H9 (cell line): Measurements from ENCODE around the gene MOCS3. TPM values are rescaled to one million over a fixed set of nuclear protein-coding genes. Genes with fewer than 3 reads are reported as not detected.

ENCODE experiments used
- DNase-seq: peaks from one replicate; pipeline ENCODE4 v3.0.0-alpha.2; 2017
- H2AFZ ChIP-seq: one replicate; pipeline ENCODE4 v1.6.1; 2013; ENCODE audit warnings: mild to moderate bottlenecking, low read length, control low read depth, moderate library complexity
- H2AK5ac ChIP-seq: 2 replicates; pipeline ENCODE4 v1.6.1; 2013; ENCODE audit warnings: low read length, control low read depth, mixed read lengths; ENCODE audit not compliant: insufficient read length
- H2BK120ac ChIP-seq: one replicate; pipeline ENCODE4 v1.6.1; 2013; ENCODE audit warnings: low read depth, mild to moderate bottlenecking, low read length, control low read depth, inconsistent platforms; ENCODE audit not compliant: poor library complexity, severe bottlenecking
- H2BK12ac ChIP-seq: 2 replicates; pipeline ENCODE4 v1.6.1; 2013; ENCODE audit warnings: low read length, control low read depth, mixed read lengths, low read depth; ENCODE audit not compliant: insufficient read length
- H2BK15ac ChIP-seq: 2 replicates; pipeline ENCODE4 v1.6.1; 2013; ENCODE audit warnings: low read depth, low read length, control low read depth
- H2BK20ac ChIP-seq: one replicate; pipeline ENCODE4 v1.6.1; 2013; ENCODE audit warnings: low read depth, mild to moderate bottlenecking, low read length, control low read depth, inconsistent platforms; ENCODE audit not compliant: poor library complexity, severe bottlenecking
- H2BK5ac ChIP-seq: 2 replicates; pipeline ENCODE4 v1.6.1; 2013; ENCODE audit warnings: low read length, control low read depth, mixed read lengths; ENCODE audit not compliant: insufficient read length
- H3K14ac ChIP-seq: 2 replicates; pipeline ENCODE4 v1.6.1; 2013; ENCODE audit warnings: low read length, control low read depth; ENCODE audit not compliant: insufficient read depth
- H3K18ac ChIP-seq: 2 replicates; pipeline ENCODE4 v1.6.1; 2013; ENCODE audit warnings: low read depth, mild to moderate bottlenecking, mixed read lengths, low read length, control low read depth; ENCODE audit not compliant: insufficient read length
- H3K23ac ChIP-seq: 2 replicates; pipeline ENCODE4 v1.6.1; 2013; ENCODE audit warnings: low read length, control low read depth, mixed read lengths, low read depth; ENCODE audit not compliant: insufficient read length
- H3K23me2 ChIP-seq: 2 replicates; pipeline ENCODE4 v1.6.1; 2013; ENCODE audit warnings: low read depth, mild to moderate bottlenecking, mixed read lengths, low read length, control low read depth; ENCODE audit not compliant: insufficient read length, poor library complexity, severe bottlenecking
- H3K27ac ChIP-seq: 2 replicates; pipeline ENCODE4 v1.5.1; 2013; ENCODE audit warnings: low read length, control low read depth, mixed read lengths, low read depth; ENCODE audit not compliant: insufficient read length
- H3K27me3 ChIP-seq: 2 replicates; pipeline ENCODE4 v1.6.1; 2013; ENCODE audit warnings: low read length, control low read depth, inconsistent platforms; ENCODE audit not compliant: insufficient read depth
- H3K4ac ChIP-seq: 2 replicates; pipeline ENCODE4 v1.6.1; 2013; ENCODE audit warnings: low read depth, mild to moderate bottlenecking, control low read depth, inconsistent platforms, low read length, moderate library complexity
- H3K4me1 ChIP-seq: 2 replicates; pipeline ENCODE4 v1.6.1; 2013; ENCODE audit warnings: low read length, control low read depth, inconsistent platforms; ENCODE audit not compliant: insufficient read depth
- H3K4me2 ChIP-seq: 2 replicates; pipeline ENCODE4 v1.6.1; 2013; ENCODE audit warnings: low read length, control low read depth, mixed read lengths; ENCODE audit not compliant: insufficient read length, insufficient read depth
- H3K56ac ChIP-seq: 2 replicates; pipeline ENCODE4 v1.6.1; 2013; ENCODE audit warnings: low read depth, mild to moderate bottlenecking, mixed read lengths, low read length, control low read depth; ENCODE audit not compliant: insufficient read length
- H3K79me1 ChIP-seq: 2 replicates; pipeline ENCODE4 v1.6.1; 2013; ENCODE audit warnings: low read depth, mild to moderate bottlenecking, moderate library complexity, low read length, control low read depth, inconsistent platforms; ENCODE audit not compliant: insufficient read depth, poor library complexity, severe bottlenecking
- H3K79me2 ChIP-seq: 2 replicates; pipeline ENCODE4 v1.6.1; 2013; ENCODE audit warnings: low read length, control low read depth, inconsistent platforms; ENCODE audit not compliant: insufficient read depth
- H3K9ac ChIP-seq: 2 replicates; pipeline ENCODE4 v1.6.1; 2013; ENCODE audit warnings: low read length, control low read depth, mixed read lengths; ENCODE audit not compliant: insufficient read length; ENCODE audit errors: extremely low read depth
- H3K9me3 ChIP-seq: one replicate; pipeline ENCODE4 v1.6.1; 2013; ENCODE audit warnings: low read depth, low read length, inconsistent platforms; ENCODE audit not compliant: control insufficient read depth
- H3T11ph ChIP-seq: one replicate; pipeline ENCODE4 v1.6.1; 2013; ENCODE audit warnings: mild to moderate bottlenecking, low read length, control low read depth, inconsistent platforms
- H4K20me1 ChIP-seq: one replicate; pipeline ENCODE4 v1.6.1; 2013; ENCODE audit not compliant: control insufficient read depth, insufficient read length, insufficient read depth
- H4K5ac ChIP-seq: 2 replicates; pipeline ENCODE4 v1.6.1; 2013; ENCODE audit warnings: low read depth, mild to moderate bottlenecking, mixed read lengths, low read length, control low read depth; ENCODE audit not compliant: insufficient read length
- H4K8ac ChIP-seq: replicated peaks from 2 replicates; pipeline ENCODE4 v1.6.1; 2013; ENCODE audit warnings: low read length, control low read depth, mixed read lengths, low read depth; ENCODE audit not compliant: insufficient read length
- H4K91ac ChIP-seq: 2 replicates; pipeline ENCODE4 v1.6.1; 2013; ENCODE audit warnings: low read depth, mild to moderate bottlenecking, moderate library complexity, mixed read lengths, low read length, control low read depth; ENCODE audit not compliant: insufficient read length
- H3K27ac Mint-ChIP-seq, 3 experiments: 2 replicates in 2 of 3; 3 replicates in 1 of 3; pipeline ENCODE4 v1.8.0; 2020 to 2021; ENCODE audit warnings: mixed read lengths in 3 of 3, mild to moderate bottlenecking in 1 of 3, moderate library complexity in 1 of 3
- H3K27me3 Mint-ChIP-seq: 2 replicates; pipeline ENCODE4 v1.8.0; 2021; ENCODE audit warnings: low read depth, mild to moderate bottlenecking, moderate library complexity, mixed read lengths
- H3K36me3 Mint-ChIP-seq, 3 experiments: 2 replicates in 2 of 3; 3 replicates in 1 of 3; pipeline ENCODE4 v1.8.0; 2020 to 2021; ENCODE audit warnings: low read depth in 3 of 3, mixed read lengths in 3 of 3; ENCODE audit not compliant: insufficient read depth in 1 of 3
- H3K4me1 Mint-ChIP-seq, 2 experiments: 2 replicates each; pipeline ENCODE4 v1.8.0; 2020; ENCODE audit warnings: mixed read lengths in 2 of 2
- H3K4me3 Mint-ChIP-seq, 2 experiments: 2 replicates in 1 of 2; 3 replicates in 1 of 2; pipeline ENCODE4 v1.8.0; 2020 to 2021; ENCODE audit warnings: mild to moderate bottlenecking in 2 of 2, mixed read lengths in 2 of 2, moderate library complexity in 1 of 2
- H3K9me3 Mint-ChIP-seq, 2 experiments: 2 replicates in 1 of 2; 3 replicates in 1 of 2; pipeline ENCODE4 v1.8.0; 2020; ENCODE audit warnings: mild to moderate bottlenecking in 2 of 2, mixed read lengths in 2 of 2, moderate library complexity in 1 of 2
- CTCF ChIP-seq: fragments of 200-600 bp; sonication (generic); conservative IDR thresholded peaks from 3 replicates; pipeline ENCODE4 v1.8.0; 2021; ENCODE audit warnings: antibody characterized with exemption, mild to moderate bottlenecking
- WGBS: extraction: QIAGEN DNeasy Blood & Tissue Kit; methylation state at CpG from one replicate; pipeline ENCODE4 v1.1.7; 2013; ENCODE audit warnings: missing lambda C conversion rate, low lambda C conversion rate, mixed read lengths; ENCODE audit not compliant: insufficient read length; ENCODE audit errors: extremely low coverage; 5-methylcytosine and 5-hydroxymethylcytosine counted together
- long read RNA-seq: library from polyadenylated mRNA; unstranded; transcript quantifications from one replicate; pipeline ENCODE4 v2.0.0, GENCODE V29; 2020
- total RNA-seq: library from RNA; stranded (reverse); gene quantifications from 2 replicates; pipeline ENCODE4 v1.2.1, GENCODE V29; 2021

MOCS3 gene
- 8.8 and 9.0 TPM in 2 replicates for total RNA-seq
- long read RNA-seq, full-length matches to known transcripts: 188 of 188 reads
- long read RNA-seq, partial matches to known transcripts: 0 of 188 reads
- long read RNA-seq, other reads (novel, unspliced or antisense): 0 of 188 reads

GRCh38 chr20:50958615-50959542 lies at the start of gene MOCS3:
Gene MOCS3, plus strand, starts transcription at chr20:50958818. Its CDS starts 25 bp downstream, at chr20:50958843.
- Histone ChIP-seq H3K27ac (no peak within 1 kb of the TSS), H4K8ac (no peak within 1 kb of the TSS), H3K79me2 (peaks cover 28% of the 10 kb centered on the region), H3K18ac (peak within 1 kb of the TSS; percentile 83), H2BK20ac (no peak within 1 kb of the TSS), H3K23ac (no peak within 1 kb of the TSS), H2BK15ac (no peak within 1 kb of the TSS), H4K20me1 (no peaks in the 10 kb centered on the region), H3K23me2 (peaks cover 10% of the 10 kb centered on the region), H3K9me3 (no peaks in the 10 kb centered on the region), H3K14ac (peak within 1 kb of the TSS; percentile 76), H3K9ac (peak within 1 kb of the TSS; percentile 98), H2AFZ (peak within 1 kb of the TSS; percentile 24), H4K91ac (no peak within 1 kb of the TSS), H3K27me3 (no peaks in the 10 kb centered on the region), H2BK5ac (peak within 1 kb of the TSS; percentile 69), H3K4me1 (peaks cover 2% of the 10 kb centered on the region; the same call in 1 of the 2 replicates), H3K79me1 (peaks cover 4% of the 10 kb centered on the region), H3K56ac (no peak within 1 kb of the TSS), H3T11ph (no peak within 1 kb of the TSS), H2BK12ac (no peak within 1 kb of the TSS), H2AK5ac (no peak within 1 kb of the TSS), H2BK120ac (no peak within 1 kb of the TSS), H3K4me2 (peak within 1 kb of the TSS; percentile 94), H3K4ac (no peak within 1 kb of the TSS), H4K5ac (no peak within 1 kb of the TSS)
- peak; percentile 81 for DNase-seq
- no peaks in the 10 kb centered on the region; a peak in 1 of 5 replicates for H3K9me3 Mint-ChIP-seq
- peaks cover 17 to 30% (median 30%) of the 10 kb centered on the region in 3 experiments; a peak in 6 of 7 replicates for H3K36me3 Mint-ChIP-seq
- H3K27ac Mint-ChIP-seq: peak within 1 kb of the TSS; percentile 99 to 100 (median 100)
- no peaks in the 10 kb centered on the region for H3K27me3 Mint-ChIP-seq
- H3K4me3 Mint-ChIP-seq: peak within 1 kb of the TSS; percentile 88 to 95
- no CpG with 5 or more reads among the region's 67 CpGs for WGBS
- no peak for TF ChIP-seq CTCF
- peaks cover 17 to 31% of the 10 kb centered on the region in 2 experiments for H3K4me1 Mint-ChIP-seq
